Thoracic aorta (tissue), 2 donors: ENCODE measurements around the gene BORCS6. TPM values are rescaled to one million over a fixed set of nuclear protein-coding genes. Genes with fewer than 3 reads are reported as not detected.
"Not testable (repeated sequence)": the region's sequence is repeated elsewhere in the genome, so short reads cannot be mapped to it uniquely, and the experiment has no call there.

Experiments used
- ATAC-seq: fragments of 150-250 bp; one replicate; pipeline ENCODE4 v1.8.0; 2017; ENCODE audit warnings: low read depth; ENCODE audit not compliant: insufficient number of reproducible peaks, low FRiP score
- DNase-seq: peaks from one replicate; pipeline ENCODE4 v3.0.0-alpha.2; 2020; ENCODE audit warnings: low spot score
- H3K27ac ChIP-seq, 2 donors: fragments of 200-600 bp; sonication (generic); 1 replicate in 1 of 2; 2 replicates in 1 of 2; pipeline ENCODE4 v1.5.1; 2016; ENCODE audit warnings: mild to moderate bottlenecking in 2 of 2, moderate library complexity in 2 of 2
- H3K27me3 ChIP-seq: fragments of 200-600 bp; sonication (generic); replicated peaks from 2 replicates; pipeline ENCODE4 v1.6.0; 2016; ENCODE audit warnings: mild to moderate bottlenecking; ENCODE audit not compliant: insufficient read depth
- H3K36me3 ChIP-seq: fragments of 200-600 bp; sonication (generic); one replicate; pipeline ENCODE4 v1.5.1; 2016
- H3K4me1 ChIP-seq, 2 donors: fragments of 200-600 bp; sonication (generic); 1 replicate in 1 of 2; 2 replicates in 1 of 2; pipeline versions ENCODE4 v1.5.1 to v1.6.0; 2016; ENCODE audit warnings: low read depth in 2 of 2, mild to moderate bottlenecking in 1 of 2; ENCODE audit not compliant: control insufficient read depth in 1 of 2
- H3K4me3 ChIP-seq: fragments of 200-600 bp; sonication (generic); 2 replicates; pipeline ENCODE4 v1.5.1; 2016; ENCODE audit warnings: mild to moderate bottlenecking
- H3K9me3 ChIP-seq: fragments of 200-600 bp; sonication (generic); 2 replicates; pipeline ENCODE4 v1.5.1; 2016
- total RNA-seq, 2 donors: library from RNA; depleted of rRNA; stranded (reverse); fragments of >200 nt; gene quantifications; one replicate each; pipeline versions ENCODE4 v1.1.0 to v1.2.3, GENCODE V29; 2016
- TF ChIP-seq, protein P1 (sequence below): fragments of 200-600 bp; sonication (generic); IDR thresholded peaks from one replicate; pipeline ENCODE4 v1.5.1; 2019; ENCODE audit warnings: antibody characterized with exemption

The BORCS6 gene
- total RNA-seq, 2 donors from 2014 or later, result 11.9 to 13.8 TPM

DNA sequence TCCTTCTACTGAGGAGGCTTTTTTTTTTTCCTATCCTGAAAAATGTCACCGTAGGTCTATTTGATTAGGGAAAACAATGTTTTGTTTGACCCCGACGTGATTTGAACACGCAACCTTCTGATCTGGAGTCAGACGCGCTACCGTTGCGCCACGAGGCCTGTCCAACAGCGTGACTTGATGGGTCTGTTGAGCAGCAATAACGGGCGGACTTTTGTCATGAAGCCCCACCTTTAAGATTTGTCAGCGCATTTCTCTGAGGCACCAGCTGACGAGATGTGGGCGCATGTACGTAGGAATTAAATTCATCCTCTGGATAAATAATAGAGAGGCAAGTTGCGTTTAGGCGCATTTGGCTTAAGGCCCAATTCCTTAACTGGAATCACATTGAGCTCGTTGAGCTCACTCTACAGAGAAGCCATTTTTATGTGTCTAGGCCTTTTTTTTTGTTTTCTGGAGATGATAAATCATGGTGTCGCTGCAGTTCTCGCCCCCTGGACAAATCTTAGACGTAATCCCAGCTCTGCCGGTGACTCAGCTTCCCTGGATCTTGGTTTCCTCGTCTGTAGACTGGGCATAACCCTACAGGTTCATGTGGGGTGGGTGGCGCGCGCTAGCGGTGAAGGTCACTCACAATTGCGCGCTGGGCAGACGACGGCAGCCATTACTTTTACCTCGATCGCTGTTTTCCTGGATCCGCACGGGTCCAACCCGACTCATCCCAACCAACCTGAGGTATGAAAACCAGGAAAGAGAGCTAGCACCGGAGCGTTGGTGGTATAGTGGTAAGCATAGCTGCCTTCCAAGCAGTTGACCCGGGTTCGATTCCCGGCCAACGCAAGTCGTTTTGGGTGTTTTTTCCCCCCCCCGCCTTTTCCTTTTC lies 31.0 kb upstream of the BORCS6 start:
- Histone ChIP-seq H3K27ac (peak overlapping the region; percentile 97 to 100), H3K4me1 (peaks cover 9 to 10% of the 10 kb centered on the region in 2 donors), H3K36me3 (no peaks in the 10 kb centered on the region), H3K9me3 (no peaks in the 10 kb centered on the region), H3K4me3 (peak overlapping the region; percentile 94), H3K27me3 (no peaks in the 10 kb centered on the region)
- TF ChIP-seq, protein P1, sequence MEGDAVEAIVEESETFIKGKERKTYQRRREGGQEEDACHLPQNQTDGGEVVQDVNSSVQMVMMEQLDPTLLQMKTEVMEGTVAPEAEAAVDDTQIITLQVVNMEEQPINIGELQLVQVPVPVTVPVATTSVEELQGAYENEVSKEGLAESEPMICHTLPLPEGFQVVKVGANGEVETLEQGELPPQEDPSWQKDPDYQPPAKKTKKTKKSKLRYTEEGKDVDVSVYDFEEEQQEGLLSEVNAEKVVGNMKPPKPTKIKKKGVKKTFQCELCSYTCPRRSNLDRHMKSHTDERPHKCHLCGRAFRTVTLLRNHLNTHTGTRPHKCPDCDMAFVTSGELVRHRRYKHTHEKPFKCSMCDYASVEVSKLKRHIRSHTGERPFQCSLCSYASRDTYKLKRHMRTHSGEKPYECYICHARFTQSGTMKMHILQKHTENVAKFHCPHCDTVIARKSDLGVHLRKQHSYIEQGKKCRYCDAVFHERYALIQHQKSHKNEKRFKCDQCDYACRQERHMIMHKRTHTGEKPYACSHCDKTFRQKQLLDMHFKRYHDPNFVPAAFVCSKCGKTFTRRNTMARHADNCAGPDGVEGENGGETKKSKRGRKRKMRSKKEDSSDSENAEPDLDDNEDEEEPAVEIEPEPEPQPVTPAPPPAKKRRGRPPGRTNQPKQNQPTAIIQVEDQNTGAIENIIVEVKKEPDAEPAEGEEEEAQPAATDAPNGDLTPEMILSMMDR, result no peak
- ATAC-seq (peak; percentile 71), DNase-seq (peak; percentile 82)

DNA sequence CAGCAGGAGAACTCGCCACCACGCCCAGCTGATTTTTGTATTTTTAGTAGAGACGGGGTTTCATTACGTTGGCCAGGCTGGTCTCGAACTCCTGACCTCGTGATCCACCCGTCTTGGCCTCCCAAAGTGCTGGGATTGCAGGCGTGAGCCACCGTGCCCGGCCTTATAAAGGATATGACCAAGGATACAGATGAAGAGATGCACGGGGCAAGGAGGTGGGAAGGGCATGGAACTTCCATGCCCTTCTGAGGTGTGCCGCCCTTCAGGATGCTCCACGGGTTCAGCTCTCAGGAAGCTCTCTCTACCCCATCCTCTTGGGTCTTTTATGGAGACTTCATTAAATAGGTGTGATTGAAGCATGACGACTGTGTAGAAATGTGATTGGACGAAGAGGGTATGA lies 24.0 kb upstream of the BORCS6 start:
- H3K27me3 ChIP-seq, H3K27ac ChIP-seq, ATAC-seq, H3K9me3 ChIP-seq, H3K4me3 ChIP-seq, DNase-seq, H3K36me3 ChIP-seq, H3K4me1 ChIP-seq: not testable (repeated sequence)

DNA sequence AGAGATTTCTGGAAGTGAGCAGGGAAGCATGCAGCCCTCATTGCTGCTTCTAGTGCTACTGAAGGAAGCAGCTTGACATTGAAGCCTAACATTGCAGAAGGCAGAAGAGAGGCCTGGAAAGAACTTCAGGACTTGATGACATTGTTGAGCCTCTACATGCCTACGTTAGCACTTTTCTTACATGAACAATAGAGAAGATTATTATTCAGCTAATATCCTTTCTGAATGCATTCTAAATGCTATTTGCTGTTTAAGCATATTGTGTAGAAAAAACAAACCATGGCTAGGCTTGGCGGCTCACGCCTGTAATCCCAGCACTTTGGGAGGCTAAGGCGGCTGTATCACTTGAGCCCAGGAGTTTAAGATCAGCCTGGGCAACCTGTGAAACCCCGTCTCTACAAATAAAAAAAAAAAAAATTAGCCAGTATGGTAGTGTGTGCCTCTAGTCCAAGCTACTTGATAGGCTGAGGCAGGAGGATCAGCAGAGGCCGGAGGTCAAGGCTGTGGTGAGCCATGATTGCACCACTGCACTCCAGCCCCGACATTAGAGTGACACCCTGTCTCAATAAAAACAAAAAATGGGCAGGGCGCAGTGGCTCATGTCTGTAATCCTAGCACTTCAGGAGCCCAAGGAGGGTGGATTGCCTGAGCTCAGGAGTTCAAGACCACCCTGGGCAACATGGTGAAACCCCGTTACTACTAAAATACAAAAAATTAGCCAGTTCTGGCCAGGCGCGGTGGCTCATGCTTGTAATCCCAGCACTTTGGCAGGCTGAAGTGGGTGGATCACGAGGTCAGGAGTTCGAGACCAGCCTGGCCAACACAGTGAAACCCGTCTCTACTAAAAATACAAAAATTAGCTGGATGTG lies 22.6 kb upstream of the BORCS6 start:
- no peak overlapping the region for H3K4me3 ChIP-seq
- H3K9me3 ChIP-seq, result no peaks in the 10 kb centered on the region
- H3K36me3 ChIP-seq, result no peaks in the 10 kb centered on the region
- no peaks in the 10 kb centered on the region for H3K27me3 ChIP-seq
- no peak for DNase-seq
- no peak overlapping the region for H3K27ac ChIP-seq
- ATAC-seq, result no peak
- TF ChIP-seq, protein P1, result no peak
- H3K4me1 ChIP-seq, result peaks cover 4 to 6% of the 10 kb centered on the region in 2 donors

DNA sequence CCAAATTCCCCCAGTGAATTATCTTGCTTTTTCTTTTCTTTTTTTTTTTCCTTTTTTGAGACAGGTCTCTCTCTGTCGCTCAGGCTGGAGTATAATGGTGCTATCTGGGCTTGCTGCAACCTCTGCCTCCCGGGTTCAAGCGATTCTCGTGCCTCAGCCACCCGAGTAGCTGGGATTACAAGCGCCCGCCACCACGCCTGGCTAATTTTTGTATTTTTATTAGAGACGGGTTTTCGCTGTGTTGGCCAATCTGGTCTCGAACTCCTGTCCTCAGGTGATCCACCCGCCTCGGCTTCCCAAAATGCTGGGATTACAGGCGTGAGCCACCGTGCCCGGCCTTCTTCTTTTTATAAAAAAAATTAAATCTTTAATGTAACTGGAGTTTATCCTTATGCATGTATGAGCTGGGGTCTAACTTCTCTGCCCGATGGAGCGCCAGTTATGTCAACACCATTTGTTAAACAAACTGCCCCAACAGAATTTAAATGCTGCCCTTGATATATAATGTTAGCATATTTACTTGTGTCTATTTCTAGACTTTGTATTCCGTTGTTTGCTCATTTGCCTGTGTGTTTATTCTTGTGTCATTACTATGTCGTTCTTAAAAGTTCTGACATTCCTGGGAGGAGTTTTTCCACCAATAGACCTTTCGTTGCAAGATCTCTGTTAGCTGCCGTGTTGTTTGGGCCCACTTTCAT lies 20.9 kb upstream of the BORCS6 start:
- peaks cover 4 to 6% of the 10 kb centered on the region in 2 donors for H3K4me1 ChIP-seq
- DNase-seq (no peak), ATAC-seq (no peak)
- no peaks in the 10 kb centered on the region for H3K36me3 ChIP-seq
- H3K27me3 ChIP-seq, result no peaks in the 10 kb centered on the region
- H3K9me3 ChIP-seq, result no peaks in the 10 kb centered on the region
- peak overlapping the region; percentile 80 for H3K4me3 ChIP-seq
- TF ChIP-seq, protein P1, result no peak
- peak overlapping the region; percentile 60 to 81 for H3K27ac ChIP-seq

DNA sequence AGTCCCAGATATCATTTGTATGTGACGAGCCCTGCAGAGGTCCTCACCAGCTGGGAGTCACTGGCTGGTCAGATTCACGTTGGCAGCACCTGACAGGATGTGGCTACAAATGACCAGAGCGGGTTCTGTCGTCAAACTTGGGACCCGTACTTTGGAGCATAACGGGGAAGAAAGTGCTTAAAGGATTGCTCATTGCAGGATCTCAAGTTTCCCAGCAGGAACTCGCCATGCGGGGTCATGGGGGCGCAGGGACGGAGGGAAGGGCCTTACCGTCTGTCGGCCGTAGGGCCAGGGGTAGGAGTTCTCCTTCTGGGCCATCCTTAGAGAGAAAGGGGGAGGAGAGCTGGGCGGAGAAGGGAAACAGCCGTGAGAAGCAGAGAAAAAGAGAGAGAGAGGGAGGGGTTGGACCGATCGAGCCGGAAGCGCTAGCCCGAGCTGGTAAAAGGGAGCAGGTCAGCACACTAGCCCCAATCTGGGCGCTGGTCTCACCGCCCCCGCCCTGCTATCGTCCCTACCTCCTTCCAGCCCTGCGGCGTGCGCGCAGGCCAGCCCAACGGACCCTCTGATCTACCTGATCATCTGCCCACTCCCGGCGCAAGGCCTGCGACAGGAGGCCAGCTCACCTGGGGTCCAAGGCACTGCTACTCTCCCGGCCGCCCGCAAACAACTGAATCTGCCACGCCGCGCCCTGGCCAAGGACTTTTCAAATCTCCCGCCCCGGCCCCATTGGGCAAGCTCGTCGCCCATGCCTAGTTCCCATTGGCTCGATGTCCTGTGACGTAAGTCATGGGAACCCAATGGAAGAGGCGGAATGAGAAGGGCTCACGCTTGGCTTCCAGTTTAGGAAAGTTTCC lies 20.2 kb upstream of the BORCS6 start, which contains the start of gene AURKB:
Gene AURKB (minus strand): TSS at position 669 of the 854 bp plus-strand sequence. CDS start 351 bp downstream, at position 318.
- Histone ChIP-seq H3K27ac (peak within 1 kb of the TSS; percentile 60 to 81), H3K27me3 (no peaks in the 10 kb centered on the region), H3K36me3 (no peaks in the 10 kb centered on the region), H3K9me3 (no peaks in the 10 kb centered on the region), H3K4me1 (peaks cover 4 to 6% of the 10 kb centered on the region in 2 donors), H3K4me3 (peak within 1 kb of the TSS; percentile 80)
- TF ChIP-seq, protein P1, result no peak
- peak; percentile 90 for ATAC-seq
- DNase-seq, result peak; percentile 94
